Measurements from ENCODE around the gene SMG6.

The SMG6 gene

DNA sequence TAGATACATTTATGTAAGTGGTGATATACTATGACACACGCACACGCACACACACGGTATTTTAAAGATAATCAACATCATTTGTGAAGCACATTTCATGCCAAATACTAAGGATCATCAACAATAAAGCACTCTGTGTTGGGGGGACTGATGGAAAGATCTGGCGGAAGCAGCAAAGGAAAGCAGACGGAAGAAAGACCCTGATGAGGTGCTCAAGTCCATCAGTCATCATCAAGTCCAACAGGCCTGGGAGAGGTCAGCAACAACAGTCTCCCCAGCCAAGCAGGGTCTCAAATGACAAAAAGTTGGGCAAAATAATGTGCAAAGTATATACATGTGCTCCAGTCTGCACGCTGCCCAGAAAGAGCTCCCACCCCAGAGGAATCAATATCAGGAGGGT is 193.1 kb downstream of the SMG6 start:
- H3K27ac ChIP-seq: no peak overlapping the region
- TF ChIP-seq, protein P1, sequence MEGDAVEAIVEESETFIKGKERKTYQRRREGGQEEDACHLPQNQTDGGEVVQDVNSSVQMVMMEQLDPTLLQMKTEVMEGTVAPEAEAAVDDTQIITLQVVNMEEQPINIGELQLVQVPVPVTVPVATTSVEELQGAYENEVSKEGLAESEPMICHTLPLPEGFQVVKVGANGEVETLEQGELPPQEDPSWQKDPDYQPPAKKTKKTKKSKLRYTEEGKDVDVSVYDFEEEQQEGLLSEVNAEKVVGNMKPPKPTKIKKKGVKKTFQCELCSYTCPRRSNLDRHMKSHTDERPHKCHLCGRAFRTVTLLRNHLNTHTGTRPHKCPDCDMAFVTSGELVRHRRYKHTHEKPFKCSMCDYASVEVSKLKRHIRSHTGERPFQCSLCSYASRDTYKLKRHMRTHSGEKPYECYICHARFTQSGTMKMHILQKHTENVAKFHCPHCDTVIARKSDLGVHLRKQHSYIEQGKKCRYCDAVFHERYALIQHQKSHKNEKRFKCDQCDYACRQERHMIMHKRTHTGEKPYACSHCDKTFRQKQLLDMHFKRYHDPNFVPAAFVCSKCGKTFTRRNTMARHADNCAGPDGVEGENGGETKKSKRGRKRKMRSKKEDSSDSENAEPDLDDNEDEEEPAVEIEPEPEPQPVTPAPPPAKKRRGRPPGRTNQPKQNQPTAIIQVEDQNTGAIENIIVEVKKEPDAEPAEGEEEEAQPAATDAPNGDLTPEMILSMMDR (IDR thresholded peaks at IDR 0.05): no peak
- no peak for TF ChIP-seq ZFX (IDR thresholded peaks at IDR 0.05; ENCODE audit: borderline replicate concordance)

DNA sequence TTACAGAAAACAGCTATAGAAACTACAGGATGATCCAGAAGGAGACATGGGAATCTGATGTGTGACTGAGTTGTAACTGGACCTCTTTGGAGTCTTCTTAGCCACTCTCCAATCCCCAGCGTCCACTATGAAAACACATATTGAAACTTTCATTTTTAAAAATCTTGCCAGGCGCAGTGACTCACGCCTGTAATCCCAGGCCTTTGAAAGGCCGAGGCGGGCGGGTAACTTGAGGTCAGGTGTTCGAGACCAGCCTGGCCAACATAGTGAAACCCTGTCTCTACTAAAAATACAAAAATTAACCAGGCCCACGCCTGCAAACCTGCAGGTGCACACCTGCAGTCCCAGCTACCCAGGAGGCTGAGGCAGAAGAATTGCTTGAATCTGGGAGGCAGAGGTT is 195.4 kb downstream of the SMG6 start:
- TF ChIP-seq ZFX (IDR thresholded peaks at IDR 0.05; ENCODE audit: borderline replicate concordance): no peak
- H3K27ac ChIP-seq: no peak overlapping the region

DNA sequence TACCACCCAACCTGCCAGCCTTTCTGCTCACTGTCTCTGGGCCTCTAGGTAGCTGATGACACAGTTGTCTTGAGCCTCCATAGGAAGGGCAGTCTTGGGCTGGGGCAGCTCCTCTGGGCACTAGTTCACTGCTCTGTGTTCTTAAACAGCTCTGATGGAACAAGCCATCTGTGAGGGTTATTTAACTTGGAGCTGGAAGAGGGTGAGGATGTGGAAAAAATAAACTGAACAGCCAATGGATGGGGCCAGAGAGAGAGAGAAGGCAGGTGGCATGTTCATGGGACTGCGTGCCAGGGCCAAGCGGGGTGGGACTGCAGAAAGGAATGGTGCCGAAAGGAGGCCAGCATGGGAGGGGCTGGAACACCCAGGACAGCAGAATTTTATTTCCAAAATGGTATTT is 196.1 kb downstream of the SMG6 start:
- TF ChIP-seq, protein P1 (IDR thresholded peaks at IDR 0.05): no peak
- TF ChIP-seq ZFX (IDR thresholded peaks at IDR 0.05; ENCODE audit: borderline replicate concordance): no peak
- no peak overlapping the region for H3K27ac ChIP-seq

DNA sequence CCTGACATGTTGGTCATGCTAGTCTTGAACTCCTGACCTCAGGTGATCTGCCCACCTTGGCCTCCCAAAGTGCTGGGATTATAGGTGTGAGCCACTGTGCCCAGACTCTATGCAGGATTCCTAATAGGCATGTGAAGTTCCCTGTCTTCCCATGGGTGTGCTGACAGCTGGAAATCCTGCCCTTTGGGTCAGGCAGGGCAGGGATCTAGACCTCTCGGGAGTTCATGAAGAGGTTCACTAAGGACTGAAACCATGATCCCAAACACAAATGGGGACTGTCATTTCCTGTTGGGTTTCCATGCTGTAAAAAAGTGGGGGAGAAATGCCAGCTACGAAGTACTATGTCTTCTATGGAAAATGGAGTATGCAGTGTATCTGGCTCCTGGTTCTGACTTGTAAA is 196.5 kb downstream of the SMG6 start:
- TF ChIP-seq ZFX (IDR thresholded peaks at IDR 0.05; ENCODE audit: borderline replicate concordance): no peak
- TF ChIP-seq, protein P1 (IDR thresholded peaks at IDR 0.05): no peak
- no peak overlapping the region for H3K27ac ChIP-seq

DNA sequence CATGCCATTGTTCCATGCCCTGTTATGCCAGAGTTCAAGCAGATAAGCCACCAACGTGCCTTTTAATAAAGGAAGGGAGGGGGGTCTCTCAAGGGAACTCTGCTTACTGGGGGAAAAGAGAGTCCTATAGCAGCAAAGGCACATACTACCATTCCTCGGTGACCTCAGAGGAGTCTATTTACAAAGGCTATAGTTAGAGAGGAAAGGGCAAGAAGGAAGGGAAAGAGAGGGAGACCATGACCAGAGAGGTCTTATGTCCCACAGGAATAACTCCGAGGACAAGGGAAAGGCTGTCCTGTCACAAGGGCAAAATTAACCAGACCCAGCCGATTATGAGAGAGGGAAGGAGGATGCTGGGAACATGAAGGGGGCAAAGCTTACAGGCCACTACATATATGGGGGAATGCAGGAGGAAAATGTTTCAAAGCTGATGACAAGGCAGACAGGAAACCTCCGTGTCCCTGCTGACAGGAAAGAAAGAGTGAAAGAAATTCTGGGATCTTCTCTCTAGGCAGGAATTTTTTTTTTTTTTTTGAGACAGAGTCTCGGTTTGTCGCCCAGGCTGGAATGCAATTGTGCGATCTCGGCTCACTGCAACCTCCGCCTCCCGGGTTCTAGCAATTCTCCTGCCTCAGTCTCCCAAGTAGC is 197.2 kb downstream of the SMG6 start:
- TF ChIP-seq ZFX (IDR thresholded peaks at IDR 0.05; ENCODE audit: borderline replicate concordance): no peak
- TF ChIP-seq, protein P1 (IDR thresholded peaks at IDR 0.05): no peak
- H3K27ac ChIP-seq: no peak overlapping the region

DNA sequence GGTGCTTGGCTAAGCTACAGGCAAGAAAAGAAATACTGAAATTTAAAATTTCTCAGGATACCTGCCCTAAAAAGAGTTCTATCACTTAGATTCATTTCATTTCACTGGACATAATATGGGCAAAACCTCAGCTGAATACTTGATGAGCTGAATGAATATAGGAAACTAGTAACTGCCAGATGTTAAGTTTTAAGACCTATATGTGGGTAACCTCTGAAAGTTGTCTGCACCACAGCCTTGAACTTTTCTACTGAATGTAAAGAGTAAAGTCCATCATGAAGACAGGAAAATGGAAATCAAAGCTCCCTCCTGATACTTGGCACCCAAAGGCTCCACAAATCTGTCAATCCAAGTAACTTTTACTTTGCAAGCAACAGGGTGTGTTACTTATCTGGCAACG is 197.9 kb downstream of the SMG6 start:
- no peak overlapping the region for H3K27ac ChIP-seq
- no peak for TF ChIP-seq ZFX (IDR thresholded peaks at IDR 0.05; ENCODE audit: borderline replicate concordance)
- TF ChIP-seq, protein P1 (IDR thresholded peaks at IDR 0.05): no peak

DNA sequence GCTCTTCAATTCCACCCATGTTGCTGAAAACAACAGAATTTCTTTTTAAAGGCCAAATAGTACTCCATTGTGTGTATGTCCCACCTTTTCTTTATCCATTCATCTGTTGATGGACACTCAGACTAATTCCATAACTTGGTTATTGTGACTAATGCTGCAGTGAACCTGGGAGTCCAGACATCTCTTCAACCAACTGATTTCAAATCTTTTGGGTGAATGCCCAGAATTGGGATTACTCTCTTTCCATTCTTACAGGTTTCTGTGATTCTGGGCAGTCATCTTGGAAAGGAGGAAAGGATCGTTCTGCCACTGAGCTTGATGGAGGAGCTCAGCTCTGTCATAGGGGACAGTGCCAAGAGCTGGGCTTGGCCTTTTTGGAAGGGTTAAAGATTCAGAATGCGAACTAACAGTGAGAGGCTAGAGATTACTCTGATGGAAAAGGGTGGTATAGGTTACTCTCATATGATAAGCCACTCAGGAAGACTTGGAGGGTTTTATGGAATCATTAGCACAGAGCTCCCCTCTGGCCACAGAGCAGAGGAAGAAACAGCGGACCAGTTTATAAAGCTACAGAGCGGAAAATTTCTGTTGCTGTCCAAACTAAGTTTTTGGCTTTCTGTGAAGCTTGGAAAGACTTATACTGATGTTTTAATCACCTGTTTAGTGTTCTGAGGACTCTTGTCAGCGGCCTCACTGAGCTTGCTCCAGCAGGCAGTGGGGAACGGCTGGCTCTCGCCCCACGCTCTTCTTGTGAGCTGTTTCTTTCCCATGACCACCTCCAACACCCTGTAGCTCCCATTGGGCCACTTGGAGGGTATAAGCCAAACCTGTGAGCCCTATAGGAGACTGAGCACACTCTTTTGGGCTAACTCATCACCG is 200.4 kb downstream of the SMG6 start:
- H3K27ac ChIP-seq: no peak overlapping the region
- TF ChIP-seq, protein P1 (IDR thresholded peaks at IDR 0.05): no peak
- no peak for TF ChIP-seq ZFX (IDR thresholded peaks at IDR 0.05; ENCODE audit: borderline replicate concordance)

Data from 22Rv1 (cell line).